Activated naive CD4-positive, alpha-beta T cell treated with anti-CD3 and anti-CD28 coated beads, Interleukin-2, amount 50 U/mL, for 24 hours (primary cell): ENCODE results near the gene CMIP.
"Not testable (repeated sequence)": the region's sequence is repeated elsewhere in the genome, so short reads cannot be mapped to it uniquely, and the experiment has no call there.

ENCODE experiments used
- H3K27ac Mint-ChIP-seq: one replicate; pipeline ENCODE4 v1.8.0; 2021; ENCODE audit warnings: mild to moderate bottlenecking, mixed read lengths
- H3K27me3 Mint-ChIP-seq: one replicate; pipeline ENCODE4 v1.8.0; 2021; ENCODE audit warnings: mixed read lengths
- H3K36me3 Mint-ChIP-seq: one replicate; pipeline ENCODE4 v1.8.0; 2021; ENCODE audit warnings: mixed read lengths
- H3K4me1 Mint-ChIP-seq: one replicate; pipeline ENCODE4 v1.8.0; 2021; ENCODE audit warnings: mixed read lengths
- H3K4me3 Mint-ChIP-seq: one replicate; pipeline ENCODE4 v1.8.0; 2021; ENCODE audit warnings: mild to moderate bottlenecking, mixed read lengths
- H3K9me3 Mint-ChIP-seq: one replicate; pipeline ENCODE4 v1.8.0; 2021; ENCODE audit warnings: mixed read lengths

The CMIP gene

DNA sequence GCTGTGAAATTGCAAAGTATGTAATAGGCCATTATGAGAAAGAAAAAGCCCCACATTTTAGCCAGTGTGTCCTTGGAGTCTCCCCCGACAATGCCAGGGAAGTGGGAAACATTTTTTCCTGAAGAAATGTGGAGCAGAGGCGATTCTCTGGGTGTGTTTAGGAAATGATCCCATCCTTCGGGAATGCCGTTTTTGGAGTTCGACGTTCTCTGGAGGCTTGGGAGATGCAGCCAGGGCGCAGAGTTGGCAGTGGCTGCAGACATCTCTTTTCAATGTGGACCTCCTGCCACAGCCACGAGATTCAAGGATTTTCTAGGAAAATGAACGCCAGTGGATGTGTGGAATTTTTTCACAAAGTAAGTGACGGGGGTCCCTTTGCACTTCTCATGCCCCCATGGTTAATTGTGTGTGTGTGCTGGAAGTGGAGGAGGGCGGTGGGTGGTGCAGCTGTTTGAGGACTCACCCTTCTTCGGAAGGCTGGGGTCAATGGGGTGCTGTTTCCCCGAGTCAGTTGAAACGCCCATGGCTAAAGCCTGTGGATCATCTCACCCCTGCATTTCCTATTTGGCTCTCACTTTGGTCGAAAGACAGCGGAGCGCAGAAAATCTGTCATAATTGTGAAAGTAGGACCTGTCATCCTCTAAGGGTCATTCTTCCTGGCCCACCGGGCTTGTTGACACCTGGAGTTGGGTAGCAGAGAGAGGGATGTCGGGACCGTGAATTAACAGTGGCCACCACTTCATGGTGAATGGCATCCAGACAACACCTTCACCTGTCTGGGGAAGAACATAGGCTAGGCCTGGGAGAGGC, 73.2 kb downstream of the CMIP start:
- H3K36me3 Mint-ChIP-seq, result peaks cover 3% of the 10 kb centered on the region
- no peaks in the 10 kb centered on the region for H3K27me3 Mint-ChIP-seq
- no peaks in the 10 kb centered on the region for H3K9me3 Mint-ChIP-seq
- H3K27ac Mint-ChIP-seq, result no peak overlapping the region
- no peak overlapping the region for H3K4me3 Mint-ChIP-seq
- H3K4me1 Mint-ChIP-seq, result peaks cover 31% of the 10 kb centered on the region

GRCh38 chr16:81518439-81518757, 73.8 kb downstream of the CMIP start:
- no peak overlapping the region for H3K27ac Mint-ChIP-seq
- no peaks in the 10 kb centered on the region for H3K27me3 Mint-ChIP-seq
- no peaks in the 10 kb centered on the region for H3K9me3 Mint-ChIP-seq
- H3K4me1 Mint-ChIP-seq, result peaks cover 27% of the 10 kb centered on the region
- H3K36me3 Mint-ChIP-seq, result peaks cover 3% of the 10 kb centered on the region
- no peak overlapping the region for H3K4me3 Mint-ChIP-seq

- H3K9me3 Mint-ChIP-seq, result no peaks in the 10 kb centered on the region
- peaks cover 3% of the 10 kb centered on the region for H3K36me3 Mint-ChIP-seq
- no peak overlapping the region for H3K27ac Mint-ChIP-seq
- no peaks in the 10 kb centered on the region for H3K27me3 Mint-ChIP-seq
- H3K4me3 Mint-ChIP-seq, result no peak overlapping the region
- peaks cover 21% of the 10 kb centered on the region for H3K4me1 Mint-ChIP-seq
These were observed 74.9 kb downstream of the CMIP start for GRCh38 chr16:81519301-81520150.

DNA sequence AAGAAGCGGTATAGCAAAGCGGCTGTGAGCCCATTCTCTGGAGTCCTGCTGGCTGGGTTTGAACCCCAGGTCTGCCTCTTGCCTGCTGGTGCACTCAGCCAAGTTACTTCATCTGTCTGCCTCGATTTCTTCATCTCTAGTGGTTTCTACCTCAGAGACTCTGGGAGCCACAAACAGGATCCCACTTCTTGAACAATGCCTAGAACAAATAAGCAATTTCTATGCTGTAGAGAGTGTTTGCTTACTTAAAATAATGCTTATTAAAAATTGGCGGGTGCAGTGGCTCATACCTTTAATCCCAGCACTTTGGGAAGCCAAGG, 75.5 kb downstream of the CMIP start:
- Mint-ChIP-seq H3K9me3 (no peaks in the 10 kb centered on the region), H3K27me3 (no peaks in the 10 kb centered on the region), H3K4me3 (no peak overlapping the region), H3K27ac (peak overlapping the region; percentile 76), H3K36me3 (peaks cover 3% of the 10 kb centered on the region), H3K4me1 (peaks cover 21% of the 10 kb centered on the region)

GRCh38 chr16:81520560-81521135, 76.0 kb downstream of the CMIP start:
- Mint-ChIP-seq H3K27me3 (no peaks in the 10 kb centered on the region), H3K4me3 (no peak overlapping the region), H3K27ac (peak overlapping the region; percentile 76), H3K36me3 (peaks cover 6% of the 10 kb centered on the region), H3K9me3 (no peaks in the 10 kb centered on the region), H3K4me1 (peaks cover 24% of the 10 kb centered on the region)

DNA sequence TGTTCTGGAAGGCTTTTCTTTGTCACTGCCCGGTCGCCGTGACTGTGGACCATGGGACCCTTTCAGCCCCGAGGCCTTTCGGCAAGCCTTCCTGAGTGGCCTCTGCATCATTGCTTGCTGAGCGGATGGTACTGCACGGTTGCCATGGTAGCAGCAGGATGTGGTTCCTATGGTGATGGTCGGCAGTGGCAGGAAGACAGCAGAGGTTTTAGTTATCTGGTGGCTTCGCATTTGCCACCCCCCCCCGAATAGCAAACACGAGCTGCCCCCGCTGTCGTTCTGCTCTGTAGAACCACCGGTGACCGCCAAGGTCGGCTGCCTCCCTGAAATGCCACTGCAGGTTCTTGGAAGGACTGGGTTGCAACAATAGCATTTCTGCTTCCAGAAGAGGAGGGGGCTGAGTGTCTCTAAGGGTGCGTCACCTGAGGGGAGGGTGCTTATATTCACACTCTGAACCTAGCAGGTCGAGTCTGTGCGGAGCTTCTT, 76.6 kb downstream of the CMIP start:
- Mint-ChIP-seq H3K4me1 (peaks cover 25% of the 10 kb centered on the region), H3K4me3 (no peak overlapping the region), H3K27me3 (no peaks in the 10 kb centered on the region), H3K27ac (peak overlapping the region; percentile 30), H3K9me3 (no peaks in the 10 kb centered on the region), H3K36me3 (peaks cover 6% of the 10 kb centered on the region)

- Mint-ChIP-seq H3K36me3 (peaks cover 3% of the 10 kb centered on the region), H3K4me3 (no peak overlapping the region), H3K27ac (peak overlapping the region; percentile 60), H3K27me3 (no peaks in the 10 kb centered on the region), H3K9me3 (no peaks in the 10 kb centered on the region), H3K4me1 (peaks cover 32% of the 10 kb centered on the region)
These were observed 77.6 kb downstream of the CMIP start for GRCh38 chr16:81522108-81522701.

- Mint-ChIP-seq H3K27ac (peak overlapping the region; percentile 60), H3K4me1 (peaks cover 36% of the 10 kb centered on the region)
- H3K36me3 Mint-ChIP-seq, H3K9me3 Mint-ChIP-seq, H3K27me3 Mint-ChIP-seq, H3K4me3 Mint-ChIP-seq: not testable (repeated sequence)
These were observed 78.2 kb downstream of the CMIP start for GRCh38 chr16:81522851-81523250.

GRCh38 chr16:81523387-81524115, 78.9 kb downstream of the CMIP start:
- H3K4me1 Mint-ChIP-seq, result peaks cover 36% of the 10 kb centered on the region
- H3K27ac Mint-ChIP-seq, result no peak overlapping the region
- H3K36me3 Mint-ChIP-seq, result peaks cover 3% of the 10 kb centered on the region
- H3K9me3 Mint-ChIP-seq, result no peaks in the 10 kb centered on the region
- no peak overlapping the region for H3K4me3 Mint-ChIP-seq
- H3K27me3 Mint-ChIP-seq, result no peaks in the 10 kb centered on the region

GRCh38 chr16:81524382-81524781, 79.8 kb downstream of the CMIP start:
- H3K4me3 Mint-ChIP-seq, result no peak overlapping the region
- H3K27me3 Mint-ChIP-seq, result no peaks in the 10 kb centered on the region
- peaks cover 41% of the 10 kb centered on the region for H3K4me1 Mint-ChIP-seq
- H3K36me3 Mint-ChIP-seq, result peaks cover 9% of the 10 kb centered on the region
- no peaks in the 10 kb centered on the region for H3K9me3 Mint-ChIP-seq
- H3K27ac Mint-ChIP-seq, result no peak overlapping the region

GRCh38 chr16:81524885-81525284, 80.3 kb downstream of the CMIP start:
- not testable (repeated sequence) for H3K27me3 Mint-ChIP-seq, H3K4me3 Mint-ChIP-seq, H3K36me3 Mint-ChIP-seq, H3K9me3 Mint-ChIP-seq, H3K27ac Mint-ChIP-seq
- H3K4me1 Mint-ChIP-seq, result peaks cover 40% of the 10 kb centered on the region

DNA sequence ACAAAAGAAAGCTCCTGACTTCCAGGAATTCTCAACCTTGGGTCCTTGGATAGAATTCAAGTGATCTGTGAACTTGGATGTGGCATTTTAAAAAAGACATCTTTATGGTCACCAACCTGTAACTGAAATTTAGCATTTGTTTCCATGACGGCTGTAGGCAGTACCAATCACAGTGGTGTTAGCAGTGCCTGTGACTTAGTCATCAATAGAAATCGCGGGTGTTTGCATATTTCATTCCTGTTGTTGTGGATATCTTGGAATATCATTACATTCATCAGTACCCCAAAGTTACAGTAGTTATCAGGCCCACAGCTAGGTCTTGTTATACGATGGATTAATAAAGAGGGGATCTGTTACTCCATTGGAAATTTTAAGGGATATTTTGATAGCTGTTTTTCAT, 81.6 kb downstream of the CMIP start:
- H3K27ac Mint-ChIP-seq, result no peak overlapping the region
- no peaks in the 10 kb centered on the region for H3K9me3 Mint-ChIP-seq
- no peak overlapping the region for H3K4me3 Mint-ChIP-seq
- H3K36me3 Mint-ChIP-seq, result peaks cover 9% of the 10 kb centered on the region
- H3K4me1 Mint-ChIP-seq, result peaks cover 32% of the 10 kb centered on the region
- H3K27me3 Mint-ChIP-seq, result no peaks in the 10 kb centered on the region

DNA sequence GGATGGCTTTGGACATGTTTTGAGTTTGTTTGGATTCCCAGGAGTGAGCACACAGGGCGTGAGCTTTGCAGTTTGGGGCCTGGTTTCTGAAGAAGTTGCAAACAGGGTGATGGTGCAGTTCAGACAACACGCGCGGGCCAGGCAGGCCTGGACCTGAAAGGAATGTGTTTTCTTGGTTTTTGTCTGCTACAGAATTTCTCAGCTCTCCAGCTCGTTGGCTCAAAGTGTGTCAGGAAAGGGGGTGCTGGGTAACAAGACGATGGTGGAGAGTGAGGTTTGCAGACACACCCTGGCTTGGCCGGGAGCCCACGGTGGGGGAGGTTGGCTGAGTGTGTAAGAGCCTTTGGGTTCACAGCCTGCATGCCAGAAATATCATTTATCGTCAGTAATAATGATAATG, 82.3 kb downstream of the CMIP start:
- Mint-ChIP-seq H3K9me3 (no peaks in the 10 kb centered on the region), H3K27me3 (no peaks in the 10 kb centered on the region), H3K4me1 (peaks cover 26% of the 10 kb centered on the region), H3K36me3 (peaks cover 9% of the 10 kb centered on the region), H3K27ac (peak overlapping the region; percentile 51), H3K4me3 (peak overlapping the region; percentile 26)

DNA sequence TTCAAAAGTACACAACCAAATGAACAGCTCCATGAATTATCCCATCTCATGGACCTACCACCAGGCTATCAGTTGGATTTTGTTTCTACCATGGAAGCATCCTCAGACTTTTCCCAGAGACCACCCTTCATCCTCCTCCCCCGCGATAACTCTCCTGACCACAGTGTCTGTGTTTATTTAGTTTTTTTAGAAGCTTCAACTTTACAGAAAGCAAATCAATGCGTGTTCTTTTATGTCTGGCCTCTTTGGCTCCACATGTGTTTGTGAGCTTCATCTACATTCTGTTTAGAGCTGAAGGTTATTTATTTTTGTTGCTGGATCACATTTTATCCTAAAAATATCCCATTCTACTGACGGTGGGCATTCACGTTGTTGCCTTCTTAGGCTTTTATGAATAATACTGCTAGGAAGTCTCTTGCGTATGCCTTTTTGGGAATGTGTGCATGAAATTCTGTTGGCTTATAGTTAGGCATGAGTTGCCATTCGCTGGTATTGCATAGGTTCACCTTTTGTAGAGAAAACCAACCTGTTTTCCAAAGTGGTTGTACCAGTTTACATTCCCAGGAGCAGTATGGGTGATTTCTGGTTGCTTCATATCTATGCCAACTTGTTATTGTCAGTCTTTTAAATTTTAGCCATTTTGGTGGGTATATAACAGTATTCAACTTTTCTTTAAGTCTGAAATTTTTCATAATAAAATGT, 83.0 kb downstream of the CMIP start:
- Mint-ChIP-seq H3K27me3 (no peaks in the 10 kb centered on the region), H3K36me3 (peaks cover 9% of the 10 kb centered on the region), H3K4me3 (no peak overlapping the region), H3K27ac (no peak overlapping the region), H3K9me3 (no peaks in the 10 kb centered on the region), H3K4me1 (peaks cover 26% of the 10 kb centered on the region)

DNA sequence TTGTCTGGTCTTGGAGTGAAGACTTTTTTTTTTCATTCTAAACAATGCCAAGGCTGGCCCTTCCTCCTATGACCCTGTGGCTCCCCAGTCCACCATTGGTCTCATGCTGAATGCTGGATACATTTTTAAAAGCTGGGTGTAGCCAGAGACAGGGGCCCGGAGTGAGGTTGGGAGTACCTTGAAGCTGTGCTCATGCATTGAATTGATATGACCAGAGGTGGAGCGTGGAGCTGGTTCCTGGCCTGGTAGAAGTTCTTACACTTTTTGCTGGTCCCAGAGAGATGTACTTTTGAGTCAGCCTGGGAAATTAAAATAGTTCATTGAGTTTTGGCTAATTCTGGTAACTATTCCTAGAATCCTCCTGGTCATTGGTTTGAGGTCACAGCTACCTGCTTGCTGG, 83.6 kb downstream of the CMIP start:
- no peak overlapping the region for H3K4me3 Mint-ChIP-seq
- no peaks in the 10 kb centered on the region for H3K9me3 Mint-ChIP-seq
- peaks cover 13% of the 10 kb centered on the region for H3K36me3 Mint-ChIP-seq
- H3K27ac Mint-ChIP-seq, result no peak overlapping the region
- H3K27me3 Mint-ChIP-seq, result no peaks in the 10 kb centered on the region
- H3K4me1 Mint-ChIP-seq, result peaks cover 31% of the 10 kb centered on the region
